Measurements from ENCODE around the gene ELMO3.

- TF ChIP-seq CTCF (IDR thresholded peaks at IDR 0.05) (no peak), POLR2A (IDR thresholded peaks at IDR 0.05) (no peak)
These were observed 42.6 kb upstream of the ELMO3 start for GRCh38 chr16:67156143-67156844.
